C4-2B (cell line): ENCODE data around the gene ANKH.

Experiments
- ZFX ChIP-seq: fragments of 450-650 bp; IDR thresholded peaks from 2 replicates; pipeline ENCODE4 v1.6.1; 2017
- TF ChIP-seq, protein P1 (sequence below): fragments of 450-650 bp; conservative IDR thresholded peaks from 2 replicates; pipeline ENCODE4 v1.5.1; 2017; ENCODE audit warnings: mild to moderate bottlenecking

DNA sequence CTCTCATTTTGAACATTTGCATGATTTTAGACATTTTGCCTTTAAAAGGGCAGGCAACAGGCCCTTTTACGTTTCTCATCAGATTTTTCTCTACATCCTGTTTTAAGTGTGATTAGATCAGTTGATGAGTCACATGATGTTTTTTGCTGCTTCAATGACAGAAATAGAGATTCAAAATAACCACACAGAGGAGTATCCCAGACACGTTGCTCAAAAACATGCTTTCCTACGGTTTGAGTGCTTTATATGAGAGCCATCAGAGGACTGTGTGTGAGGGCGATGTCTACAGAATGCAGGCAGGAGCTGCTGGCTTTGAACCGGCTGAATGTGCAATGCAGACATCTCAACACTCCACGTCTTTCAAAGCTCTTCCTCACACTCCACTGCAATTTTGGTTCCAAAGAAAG lies 165.0 kb downstream of the ANKH start:
- TF ChIP-seq, protein P1, sequence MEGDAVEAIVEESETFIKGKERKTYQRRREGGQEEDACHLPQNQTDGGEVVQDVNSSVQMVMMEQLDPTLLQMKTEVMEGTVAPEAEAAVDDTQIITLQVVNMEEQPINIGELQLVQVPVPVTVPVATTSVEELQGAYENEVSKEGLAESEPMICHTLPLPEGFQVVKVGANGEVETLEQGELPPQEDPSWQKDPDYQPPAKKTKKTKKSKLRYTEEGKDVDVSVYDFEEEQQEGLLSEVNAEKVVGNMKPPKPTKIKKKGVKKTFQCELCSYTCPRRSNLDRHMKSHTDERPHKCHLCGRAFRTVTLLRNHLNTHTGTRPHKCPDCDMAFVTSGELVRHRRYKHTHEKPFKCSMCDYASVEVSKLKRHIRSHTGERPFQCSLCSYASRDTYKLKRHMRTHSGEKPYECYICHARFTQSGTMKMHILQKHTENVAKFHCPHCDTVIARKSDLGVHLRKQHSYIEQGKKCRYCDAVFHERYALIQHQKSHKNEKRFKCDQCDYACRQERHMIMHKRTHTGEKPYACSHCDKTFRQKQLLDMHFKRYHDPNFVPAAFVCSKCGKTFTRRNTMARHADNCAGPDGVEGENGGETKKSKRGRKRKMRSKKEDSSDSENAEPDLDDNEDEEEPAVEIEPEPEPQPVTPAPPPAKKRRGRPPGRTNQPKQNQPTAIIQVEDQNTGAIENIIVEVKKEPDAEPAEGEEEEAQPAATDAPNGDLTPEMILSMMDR, result no peak
- TF ChIP-seq ZFX, result no peak
